Suppressor macrophage (primary cell): ENCODE data around the gene FGF18.
"Not testable (repeated sequence)": the region's sequence is repeated elsewhere in the genome, so short reads cannot be mapped to it uniquely, and the experiment has no call there.

ENCODE experiments used
- DNase-seq, 4 experiments: peaks; one replicate each; pipeline ENCODE4 v3.0.0-alpha.2; 2020 to 2022

The FGF18 gene

GRCh38 chr5:171474230-171474813, 54.9 kb downstream of the FGF18 start:
- DNase-seq, result no peak

- no peak for DNase-seq
These were observed 56.1 kb downstream of the FGF18 start for GRCh38 chr5:171475596-171475995.

GRCh38 chr5:171476701-171477100, 57.3 kb downstream of the FGF18 start:
- peak; percentile 12 to 60 (median 36) for DNase-seq

GRCh38 chr5:171477101-171477500, 57.7 kb downstream of the FGF18 start:
- DNase-seq, result no peak

GRCh38 chr5:171477666-171478065, 58.2 kb downstream of the FGF18 start:
- DNase-seq, result no peak

- no peak for DNase-seq
These were observed 59.7 kb downstream of the FGF18 start for GRCh38 chr5:171478946-171479775.

- no peak for DNase-seq
These were observed 60.3 kb downstream of the FGF18 start for GRCh38 chr5:171479776-171480125.

- no peak for DNase-seq
These were observed 60.8 kb downstream of the FGF18 start for GRCh38 chr5:171480239-171480638.

GRCh38 chr5:171481571-171482433, 62.4 kb downstream of the FGF18 start:
- DNase-seq, result no peak

- DNase-seq, result no peak
These were observed 62.9 kb downstream of the FGF18 start for GRCh38 chr5:171482434-171482730.

- no peak for DNase-seq
These were observed 64.2 kb downstream of the FGF18 start for GRCh38 chr5:171483551-171484135.

- peak; percentile 24 to 69 (median 40) for DNase-seq
These were observed 65.0 kb downstream of the FGF18 start for GRCh38 chr5:171484460-171484899.

- no peak for DNase-seq
These were observed 66.2 kb downstream of the FGF18 start for GRCh38 chr5:171485668-171486067.

- DNase-seq, result no peak
These were observed 67.2 kb downstream of the FGF18 start for GRCh38 chr5:171486613-171487012.

- no peak for DNase-seq
These were observed 69.4 kb downstream of the FGF18 start for GRCh38 chr5:171488876-171489275.

- DNase-seq, result no peak
These were observed 73.3 kb downstream of the FGF18 start for GRCh38 chr5:171492781-171493180.

GRCh38 chr5:171493646-171494393, 74.4 kb downstream of the FGF18 start:
- no peak for DNase-seq

GRCh38 chr5:171494452-171495121, 75.1 kb downstream of the FGF18 start:
- DNase-seq, result no peak

GRCh38 chr5:171495122-171495700, 75.8 kb downstream of the FGF18 start:
- no peak for DNase-seq

- no peak for DNase-seq
These were observed 77.0 kb downstream of the FGF18 start for GRCh38 chr5:171496456-171496855.

GRCh38 chr5:171497494-171497893, 78.0 kb downstream of the FGF18 start:
- not testable (repeated sequence) for DNase-seq
